Kidney epithelial cell (primary cell): ENCODE data around the gene SNX33. TPM values are rescaled to one million over a fixed set of nuclear protein-coding genes. Genes with fewer than 3 reads are reported as not detected.

ENCODE experiments used
- DNase-seq: peaks from one replicate; pipeline ENCODE4 v3.0.0-alpha.2; 2010; ENCODE audit warnings: low read depth
- H3K27me3 ChIP-seq: 2 replicates; pipeline ENCODE4 v1.6.0; 2011; ENCODE audit warnings: low read length; ENCODE audit not compliant: control insufficient read depth, insufficient read depth
- H3K36me3 ChIP-seq: 2 replicates; pipeline ENCODE4 v1.5.1; 2011; ENCODE audit warnings: low read length; ENCODE audit not compliant: control insufficient read depth, insufficient read depth
- H3K4me3 ChIP-seq: 2 replicates; pipeline ENCODE4 v1.5.1; 2011; ENCODE audit warnings: low read depth, mild to moderate bottlenecking, control low read depth, low read length
- total RNA-seq: library from RNA; depleted of rRNA; stranded (reverse); fragments of >200 nt; gene quantifications from 2 replicates; pipeline ENCODE4 v1.2.3, GENCODE V29; 2015
- TF ChIP-seq, protein P1 (sequence below): IDR thresholded peaks from 2 replicates; pipeline ENCODE4 v1.5.1; 2011; ENCODE audit warnings: mild to moderate bottlenecking, moderate library complexity, low read length, control low read depth, inconsistent platforms; ENCODE audit not compliant: insufficient read depth, poor library complexity, severe bottlenecking

The SNX33 gene
- total RNA-seq, 1 donor from 2014 or later = 23.4 TPM

GRCh38 chr15:75671730-75672602 lies 24.3 kb downstream of the SNX33 start:
- H3K4me3 ChIP-seq = no peak overlapping the region
- no peak for DNase-seq
- no peaks in the 10 kb centered on the region for H3K27me3 ChIP-seq
- no peaks in the 10 kb centered on the region for H3K36me3 ChIP-seq
- TF ChIP-seq, protein P1, sequence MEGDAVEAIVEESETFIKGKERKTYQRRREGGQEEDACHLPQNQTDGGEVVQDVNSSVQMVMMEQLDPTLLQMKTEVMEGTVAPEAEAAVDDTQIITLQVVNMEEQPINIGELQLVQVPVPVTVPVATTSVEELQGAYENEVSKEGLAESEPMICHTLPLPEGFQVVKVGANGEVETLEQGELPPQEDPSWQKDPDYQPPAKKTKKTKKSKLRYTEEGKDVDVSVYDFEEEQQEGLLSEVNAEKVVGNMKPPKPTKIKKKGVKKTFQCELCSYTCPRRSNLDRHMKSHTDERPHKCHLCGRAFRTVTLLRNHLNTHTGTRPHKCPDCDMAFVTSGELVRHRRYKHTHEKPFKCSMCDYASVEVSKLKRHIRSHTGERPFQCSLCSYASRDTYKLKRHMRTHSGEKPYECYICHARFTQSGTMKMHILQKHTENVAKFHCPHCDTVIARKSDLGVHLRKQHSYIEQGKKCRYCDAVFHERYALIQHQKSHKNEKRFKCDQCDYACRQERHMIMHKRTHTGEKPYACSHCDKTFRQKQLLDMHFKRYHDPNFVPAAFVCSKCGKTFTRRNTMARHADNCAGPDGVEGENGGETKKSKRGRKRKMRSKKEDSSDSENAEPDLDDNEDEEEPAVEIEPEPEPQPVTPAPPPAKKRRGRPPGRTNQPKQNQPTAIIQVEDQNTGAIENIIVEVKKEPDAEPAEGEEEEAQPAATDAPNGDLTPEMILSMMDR = no peak

GRCh38 chr15:75672646-75673425 lies 25.1 kb downstream of the SNX33 start:
- Histone ChIP-seq H3K4me3 (no peak overlapping the region), H3K27me3 (no peaks in the 10 kb centered on the region), H3K36me3 (no peaks in the 10 kb centered on the region)
- TF ChIP-seq, protein P1 = no peak
- DNase-seq = no peak

- Histone ChIP-seq H3K4me3 (no peak overlapping the region), H3K27me3 (no peaks in the 10 kb centered on the region), H3K36me3 (no peaks in the 10 kb centered on the region)
- no peak for DNase-seq
- TF ChIP-seq, protein P1 = no peak
These were observed 25.9 kb downstream of the SNX33 start for GRCh38 chr15:75673426-75674235.

GRCh38 chr15:75674366-75674765 lies 26.7 kb downstream of the SNX33 start:
- Histone ChIP-seq H3K4me3 (no peak overlapping the region), H3K27me3 (no peaks in the 10 kb centered on the region), H3K36me3 (no peaks in the 10 kb centered on the region)
- TF ChIP-seq, protein P1 = no peak
- DNase-seq = no peak

DNA sequence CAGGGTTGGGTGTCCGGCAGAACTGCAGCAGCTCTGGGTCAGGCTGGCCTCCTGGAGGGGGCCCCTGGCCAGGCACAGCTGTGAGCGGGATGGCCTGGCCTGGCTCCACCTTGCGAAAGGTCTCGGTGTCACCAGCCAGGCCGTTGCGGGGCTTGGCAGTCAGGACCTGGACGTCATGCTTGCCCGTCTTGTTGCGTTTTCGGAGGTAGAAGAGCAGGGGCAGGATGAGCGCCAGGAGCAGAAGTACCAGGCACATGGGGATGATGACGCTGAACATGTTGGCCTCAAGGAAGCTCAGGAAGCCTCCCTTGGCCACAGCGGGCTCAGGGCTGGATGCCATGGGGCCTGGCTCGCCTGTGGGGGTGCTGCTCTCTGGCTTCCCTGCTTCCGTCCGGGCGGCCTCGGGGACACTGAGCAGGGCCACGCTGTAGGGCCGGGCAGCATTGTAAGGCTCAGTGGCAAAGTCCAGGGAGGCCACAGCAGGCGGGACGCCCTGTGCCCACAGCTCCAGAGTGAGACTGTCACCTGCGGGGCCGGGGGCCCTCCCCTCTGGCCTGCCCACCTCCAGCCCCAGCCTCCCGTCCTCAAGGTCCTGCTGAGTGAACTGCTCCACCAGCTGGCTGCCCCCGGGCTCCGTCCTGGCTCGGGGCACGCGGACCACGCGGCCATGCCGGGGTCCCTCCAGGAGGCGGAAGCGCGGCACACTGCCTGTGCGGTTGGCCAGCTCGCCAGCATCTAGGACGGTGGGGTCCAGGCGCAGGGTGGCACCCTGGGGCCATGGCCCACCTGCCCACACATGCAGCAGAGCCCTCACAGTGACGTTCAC lies 28.1 kb downstream of the SNX33 start:
- DNase-seq = no peak
- no peak overlapping the region for H3K4me3 ChIP-seq
- H3K27me3 ChIP-seq = no peaks in the 10 kb centered on the region
- no peaks in the 10 kb centered on the region for H3K36me3 ChIP-seq
- TF ChIP-seq, protein P1 = no peak
